ENCODE measurements around the gene DUS1L. TPM values are rescaled to one million over a fixed set of nuclear protein-coding genes. Genes with fewer than 3 reads are reported as not detected.
"Not testable (repeated sequence)": the region's sequence is repeated elsewhere in the genome, so short reads cannot be mapped to it uniquely, and the experiment has no call there.

Gene DUS1L
- total and polyA plus RNA-seq, 5 donors: 51.3 to 82.1 (median 60.0) TPM

- H3K4me3 ChIP-seq (ENCODE audit: low read length): no peak overlapping the region
- WGBS: 87% methylated on average over 9 of the region's 9 CpGs
- no peaks in the 10 kb centered on the region for H3K4me1 ChIP-seq (ENCODE audit: control insufficient read depth, insufficient read depth, low read length)
- H3K27me3 ChIP-seq (ENCODE audit: control insufficient read depth, insufficient read depth): no peaks in the 10 kb centered on the region
- intact Hi-C loops (cut with DNase I): no loop called here
- DNase-seq: no peak
- H3K27ac ChIP-seq (ENCODE audit: low read length): no peak overlapping the region
- ATAC-seq: no peak
- no peaks in the 10 kb centered on the region for H3K9me3 ChIP-seq (ENCODE audit: control insufficient read depth, low read length)
Observed at GRCh38 chr17:82042649-82043048, 23.0 kb downstream of the DUS1L start.

- DNase-seq: no peak
- Histone ChIP-seq H3K27me3 (ENCODE audit: control insufficient read depth, insufficient read depth) (no peaks in the 10 kb centered on the region), H3K27ac (ENCODE audit: low read length) (no peak overlapping the region), H3K4me1 (ENCODE audit: control insufficient read depth, insufficient read depth, low read length) (peaks cover 2% of the 10 kb centered on the region), H3K9me3 (ENCODE audit: control insufficient read depth, low read length) (no peaks in the 10 kb centered on the region), H3K4me3 (ENCODE audit: low read length) (no peak overlapping the region)
- intact Hi-C loops (cut with DNase I): no loop called here
- ATAC-seq: no peak
- WGBS: 87% methylated on average over 17 of the region's 17 CpGs
Observed at GRCh38 chr17:82041144-82041814, 24.3 kb downstream of the DUS1L start.

- ATAC-seq (no peak), DNase-seq (no peak)
- no peak overlapping the region for H3K4me3 ChIP-seq (ENCODE audit: low read length)
- intact Hi-C loops (cut with DNase I): no loop called here
- peaks cover 4% of the 10 kb centered on the region for H3K4me1 ChIP-seq (ENCODE audit: control insufficient read depth, insufficient read depth, low read length)
- no peaks in the 10 kb centered on the region for H3K9me3 ChIP-seq (ENCODE audit: control insufficient read depth, low read length)
- 96% methylated on average over 8 of the region's 8 CpGs for WGBS
- no peak overlapping the region for H3K27ac ChIP-seq (ENCODE audit: low read length)
- H3K27me3 ChIP-seq (ENCODE audit: control insufficient read depth, insufficient read depth): no peaks in the 10 kb centered on the region
Observed at GRCh38 chr17:82039695-82040299, 25.8 kb downstream of the DUS1L start.

- ATAC-seq; H3K4me3 ChIP-seq (ENCODE audit: low read length); H3K9me3 ChIP-seq (ENCODE audit: control insufficient read depth, low read length); H3K27me3 ChIP-seq (ENCODE audit: control insufficient read depth, insufficient read depth); H3K4me1 ChIP-seq (ENCODE audit: control insufficient read depth, insufficient read depth, low read length); DNase-seq; intact Hi-C loops (cut with DNase I); H3K27ac ChIP-seq (ENCODE audit: low read length): not testable (repeated sequence)
- 87% methylated on average over 16 of the region's 16 CpGs for WGBS
Observed at GRCh38 chr17:82038796-82039409, 26.7 kb downstream of the DUS1L start.

GRCh38 chr17:82037889-82038195, 27.8 kb downstream of the DUS1L start:
- WGBS: 6% methylated on average over 10 of the region's 10 CpGs
- intact Hi-C loops (cut with DNase I): no loop called here
- H3K27ac ChIP-seq (ENCODE audit: low read length): peak overlapping the region; percentile 32

GRCh38 chr17:82037092-82037888, 28.3 kb downstream of the DUS1L start, which contains the start of gene DCXR:
TSS of gene DCXR (minus strand) at chr17:82037697. CDS start at chr17:82037682, 15 bp downstream.
- ATAC-seq: peak; percentile 98
- DNase-seq: peak; percentile 98 to 99 (median 99)
- H3K27me3 ChIP-seq (ENCODE audit: control insufficient read depth, insufficient read depth): no peaks in the 10 kb centered on the region
- peak within 1 kb of the TSS; percentile 96 for H3K27ac ChIP-seq (ENCODE audit: low read length)
- H3K4me3 ChIP-seq (ENCODE audit: low read length): peak within 1 kb of the TSS; percentile 73
- no peaks in the 10 kb centered on the region for H3K9me3 ChIP-seq (ENCODE audit: control insufficient read depth, low read length)
- peaks cover 4% of the 10 kb centered on the region for H3K4me1 ChIP-seq (ENCODE audit: control insufficient read depth, insufficient read depth, low read length)
- intact Hi-C loops (cut with DNase I): no loop called here
- under 1% methylated on average over 92 of the region's 92 CpGs for WGBS

More at GRCh38 chr17:82037889-82038195, 27.8 kb downstream of the DUS1L start:
- DNase-seq: no peak
- ATAC-seq: no peak
- H3K4me1 ChIP-seq (ENCODE audit: control insufficient read depth, insufficient read depth, low read length): peaks cover 4% of the 10 kb centered on the region
- H3K4me3 ChIP-seq (ENCODE audit: low read length): no peak overlapping the region
- no peaks in the 10 kb centered on the region for H3K27me3 ChIP-seq (ENCODE audit: control insufficient read depth, insufficient read depth)
- H3K9me3 ChIP-seq (ENCODE audit: control insufficient read depth, low read length): no peaks in the 10 kb centered on the region

GRCh38 chr17:82036634-82037091, 28.9 kb downstream of the DUS1L start:
- Histone ChIP-seq H3K4me1 (ENCODE audit: control insufficient read depth, insufficient read depth, low read length) (peaks cover 4% of the 10 kb centered on the region), H3K9me3 (ENCODE audit: control insufficient read depth, low read length) (no peaks in the 10 kb centered on the region), H3K27ac (ENCODE audit: low read length) (peak overlapping the region; percentile 96), H3K4me3 (ENCODE audit: low read length) (peak overlapping the region; percentile 73), H3K27me3 (ENCODE audit: control insufficient read depth, insufficient read depth) (no peaks in the 10 kb centered on the region)
- 40% methylated on average over 23 of the region's 23 CpGs for WGBS
- intact Hi-C loops (cut with DNase I): no loop called here
- DNase-seq (no peak), ATAC-seq (peak in 1 of 2 donors; percentile 4)

GRCh38 chr17:82035956-82036633, 29.5 kb downstream of the DUS1L start:
- DNase-seq (no peak), ATAC-seq (no peak)
- intact Hi-C loops (cut with DNase I): no loop called here
- Histone ChIP-seq H3K4me3 (ENCODE audit: low read length) (no peak overlapping the region), H3K9me3 (ENCODE audit: control insufficient read depth, low read length) (no peaks in the 10 kb centered on the region), H3K27me3 (ENCODE audit: control insufficient read depth, insufficient read depth) (no peaks in the 10 kb centered on the region), H3K4me1 (ENCODE audit: control insufficient read depth, insufficient read depth, low read length) (peaks cover 4% of the 10 kb centered on the region), H3K27ac (ENCODE audit: low read length) (no peak overlapping the region)
- WGBS: 93% methylated on average over 20 of the region's 20 CpGs

- peaks cover 4% of the 10 kb centered on the region for H3K4me1 ChIP-seq (ENCODE audit: control insufficient read depth, insufficient read depth, low read length)
- 92% methylated on average over 8 of the region's 8 CpGs for WGBS
- intact Hi-C loops (cut with DNase I): no loop called here
- H3K27me3 ChIP-seq (ENCODE audit: control insufficient read depth, insufficient read depth): no peaks in the 10 kb centered on the region
- no peak for DNase-seq
- H3K4me3 ChIP-seq (ENCODE audit: low read length): no peak overlapping the region
- H3K9me3 ChIP-seq (ENCODE audit: control insufficient read depth, low read length): no peaks in the 10 kb centered on the region
- no peak for ATAC-seq
- H3K27ac ChIP-seq (ENCODE audit: low read length): no peak overlapping the region
Observed at GRCh38 chr17:82035488-82035887, 30.1 kb downstream of the DUS1L start.

- intact Hi-C loops (cut with DNase I): no loop called here
- no peaks in the 10 kb centered on the region for H3K27me3 ChIP-seq (ENCODE audit: control insufficient read depth, insufficient read depth)
- ATAC-seq (no peak), DNase-seq (no peak)
- H3K9me3 ChIP-seq (ENCODE audit: control insufficient read depth, low read length): no peaks in the 10 kb centered on the region
- H3K4me1 ChIP-seq (ENCODE audit: control insufficient read depth, insufficient read depth, low read length): peaks cover 4% of the 10 kb centered on the region
- WGBS: 83% methylated on average over 23 of the region's 23 CpGs
- no peak overlapping the region for H3K4me3 ChIP-seq (ENCODE audit: low read length)
- H3K27ac ChIP-seq (ENCODE audit: low read length): no peak overlapping the region
Observed at GRCh38 chr17:82034371-82035011, 31.1 kb downstream of the DUS1L start.

Measured in right cardiac atrium (tissue), 5 donors.